ENCODE data around the gene SIGLEC1. TPM values are rescaled to one million over a fixed set of nuclear protein-coding genes. Genes with fewer than 3 reads are reported as not detected.

The SIGLEC1 gene
- total RNA-seq, 2 experiments from 2014 or later: 0.08 to 0.11 TPM

DNA sequence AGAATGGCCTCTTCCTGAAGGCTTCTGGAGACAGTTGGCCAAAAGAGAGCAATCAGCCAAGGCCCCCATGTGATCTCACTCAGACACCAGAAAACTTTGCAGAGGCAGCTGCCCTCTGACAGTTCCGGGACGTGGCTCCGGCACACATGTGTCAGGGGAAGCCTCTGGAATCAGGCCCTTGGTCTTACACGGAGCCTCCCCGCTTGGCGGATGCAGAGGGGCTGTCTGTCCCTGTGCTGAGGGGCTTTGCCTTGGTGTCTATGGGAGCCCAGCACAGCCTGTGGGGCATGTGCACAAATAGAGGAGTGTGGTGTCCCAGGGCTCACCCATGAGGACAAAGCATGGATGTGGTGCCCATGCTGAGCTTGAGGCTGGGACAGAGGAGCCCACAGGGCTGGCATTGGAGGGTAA is 13.8 kb downstream of the SIGLEC1 start:
- Mint-ChIP-seq H3K4me1 (ENCODE audit: low read depth) (no peaks in the 10 kb centered on the region), H3K27me3 (no peaks in the 10 kb centered on the region), H3K36me3 (ENCODE audit: low read depth) (no peaks in the 10 kb centered on the region), H3K4me3 (no peak overlapping the region), H3K27ac (no peak overlapping the region), H3K9me3 (no peaks in the 10 kb centered on the region)
- CTCF ChIA-PET: no interaction called here
- ATAC-seq (ENCODE audit: poor library complexity) (no peak), DNase-seq (no peak)
- no peak for TF ChIP-seq CTCF (IDR thresholded peaks at IDR 0.05)
- H3K27me3 ChIP-seq (ENCODE audit: control insufficient read depth in 1 of 2, insufficient read depth in 2 of 2, low read length in 2 of 2): no peaks in the 10 kb centered on the region
- peaks cover 4 to 17% of the 10 kb centered on the region in 2 experiments for H3K9me3 ChIP-seq (ENCODE audit: control insufficient read depth in 1 of 2, insufficient read depth in 1 of 2, low read length in 2 of 2)
- no peak overlapping the region for H3K27ac ChIP-seq (ENCODE audit: low read depth in 1 of 2, low read length in 2 of 2)
- H3K4me3 ChIP-seq (ENCODE audit: low read length): no peak overlapping the region
- intact Hi-C loops (cut with DNase I, micrococcal nuclease): no loop called here
- POLR2A ChIA-PET: no interaction called here
- no peaks in the 10 kb centered on the region for H3K36me3 ChIP-seq (ENCODE audit: insufficient read depth, low read length)
- no peaks in the 10 kb centered on the region for H3K4me1 ChIP-seq (ENCODE audit: insufficient read depth, low read length)

DNA sequence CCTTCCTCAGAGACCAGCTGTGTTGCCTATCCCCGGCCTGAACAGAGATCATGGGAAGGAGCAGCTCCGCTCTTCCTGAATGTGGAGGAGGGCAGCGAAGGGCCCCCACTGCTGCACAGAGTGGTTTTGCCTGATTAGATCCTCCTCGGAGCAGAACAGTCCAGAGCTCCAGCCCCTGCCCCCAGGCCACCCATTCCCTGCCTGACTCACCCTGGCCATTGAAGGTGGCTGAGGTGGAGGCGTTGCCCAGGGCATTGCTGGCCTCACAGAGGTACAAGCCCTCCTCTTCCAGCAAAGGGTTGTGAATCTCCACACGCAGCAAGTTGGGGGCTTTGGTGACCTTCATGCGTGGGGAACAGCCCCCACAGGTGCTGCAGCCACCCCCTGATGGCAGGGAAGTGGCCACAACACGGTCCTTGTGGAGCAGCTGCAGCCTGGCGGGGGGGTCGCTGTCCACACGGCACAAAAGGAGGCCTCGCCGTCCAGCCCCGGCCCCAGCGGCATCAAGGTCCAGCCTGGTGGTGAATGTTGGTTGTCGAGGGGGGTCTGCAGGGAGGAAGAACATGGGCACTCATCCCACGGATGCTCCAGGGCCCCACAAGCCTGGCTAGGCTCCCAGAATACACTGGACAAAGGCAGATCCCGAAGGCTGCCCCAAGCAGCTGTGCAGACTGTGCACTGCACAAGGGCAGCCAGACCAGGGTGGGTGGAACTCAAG is 14.7 kb downstream of the SIGLEC1 start:
- Mint-ChIP-seq H3K27me3 (no peaks in the 10 kb centered on the region), H3K9me3 (no peaks in the 10 kb centered on the region), H3K4me1 (ENCODE audit: low read depth) (no peaks in the 10 kb centered on the region), H3K36me3 (ENCODE audit: low read depth) (no peaks in the 10 kb centered on the region), H3K4me3 (no peak overlapping the region), H3K27ac (no peak overlapping the region)
- H3K36me3 ChIP-seq (ENCODE audit: insufficient read depth, low read length): no peaks in the 10 kb centered on the region
- H3K4me1 ChIP-seq (ENCODE audit: insufficient read depth, low read length): no peaks in the 10 kb centered on the region
- peaks cover 4 to 17% of the 10 kb centered on the region in 2 experiments for H3K9me3 ChIP-seq (ENCODE audit: control insufficient read depth in 1 of 2, insufficient read depth in 1 of 2, low read length in 2 of 2)
- ChIA-PET CTCF (no interaction called here), POLR2A (no interaction called here)
- H3K27me3 ChIP-seq (ENCODE audit: control insufficient read depth in 1 of 2, insufficient read depth in 2 of 2, low read length in 2 of 2): no peaks in the 10 kb centered on the region
- TF ChIP-seq CTCF (IDR thresholded peaks at IDR 0.05): no peak
- no peak overlapping the region for H3K27ac ChIP-seq (ENCODE audit: low read depth in 1 of 2, low read length in 2 of 2)
- no peak for ATAC-seq (ENCODE audit: poor library complexity)
- DNase-seq: no peak
- intact Hi-C loops (cut with DNase I, micrococcal nuclease): no loop called here
- H3K4me3 ChIP-seq (ENCODE audit: low read length): no peak overlapping the region

GRCh38 chr20:3696745-3697587 is 15.4 kb downstream of the SIGLEC1 start:
- Mint-ChIP-seq H3K27ac (no peak overlapping the region), H3K36me3 (ENCODE audit: low read depth) (no peaks in the 10 kb centered on the region), H3K4me3 (no peak overlapping the region), H3K9me3 (no peaks in the 10 kb centered on the region), H3K27me3 (no peaks in the 10 kb centered on the region), H3K4me1 (ENCODE audit: low read depth) (no peaks in the 10 kb centered on the region)
- Histone ChIP-seq H3K9me3 (ENCODE audit: control insufficient read depth in 1 of 2, insufficient read depth in 1 of 2, low read length in 2 of 2) (peaks cover 4 to 17% of the 10 kb centered on the region in 2 experiments), H3K4me3 (ENCODE audit: low read length) (no peak overlapping the region), H3K36me3 (ENCODE audit: insufficient read depth, low read length) (no peaks in the 10 kb centered on the region), H3K27me3 (ENCODE audit: control insufficient read depth in 1 of 2, insufficient read depth in 2 of 2, low read length in 2 of 2) (no peaks in the 10 kb centered on the region), H3K4me1 (ENCODE audit: insufficient read depth, low read length) (no peaks in the 10 kb centered on the region), H3K27ac (ENCODE audit: low read depth in 1 of 2, low read length in 2 of 2) (no peak overlapping the region)
- TF ChIP-seq CTCF (IDR thresholded peaks at IDR 0.05): no peak
- DNase-seq (no peak), ATAC-seq (ENCODE audit: poor library complexity) (no peak)
- POLR2A ChIA-PET: no interaction called here
- CTCF ChIA-PET: no interaction called here
- intact Hi-C loops (cut with DNase I, micrococcal nuclease): no loop called here
